Activated CD8-positive, alpha-beta memory T cell treated with anti-CD3 and anti-CD28 coated beads for 48 hours (primary cell): ENCODE measurements around the gene NEDD4L.

Experiments
- DNase-seq, 3 experiments: peaks; one replicate each; pipeline ENCODE4 v3.0.0-alpha.2; 2020; ENCODE audit warnings: low read depth in 2 of 3, low spot score in 2 of 3

Gene NEDD4L

DNA sequence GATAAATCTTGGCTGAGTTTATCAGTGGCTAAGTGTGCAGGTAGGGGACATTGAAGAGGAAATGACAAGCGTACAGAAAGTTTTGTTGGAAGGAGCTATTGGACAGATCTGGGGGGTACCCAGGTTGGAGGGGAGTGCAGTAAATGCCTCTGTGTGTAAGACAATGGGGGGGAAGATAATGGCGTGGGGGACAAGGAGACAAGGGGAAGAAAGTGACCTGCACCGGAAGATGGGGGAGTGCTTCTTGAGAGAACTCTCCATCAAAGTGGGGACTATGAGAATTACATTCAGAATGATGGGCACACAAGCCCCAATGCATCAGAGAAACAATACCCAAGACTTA, 394.9 kb downstream of the NEDD4L start:
- no peak for DNase-seq

DNA sequence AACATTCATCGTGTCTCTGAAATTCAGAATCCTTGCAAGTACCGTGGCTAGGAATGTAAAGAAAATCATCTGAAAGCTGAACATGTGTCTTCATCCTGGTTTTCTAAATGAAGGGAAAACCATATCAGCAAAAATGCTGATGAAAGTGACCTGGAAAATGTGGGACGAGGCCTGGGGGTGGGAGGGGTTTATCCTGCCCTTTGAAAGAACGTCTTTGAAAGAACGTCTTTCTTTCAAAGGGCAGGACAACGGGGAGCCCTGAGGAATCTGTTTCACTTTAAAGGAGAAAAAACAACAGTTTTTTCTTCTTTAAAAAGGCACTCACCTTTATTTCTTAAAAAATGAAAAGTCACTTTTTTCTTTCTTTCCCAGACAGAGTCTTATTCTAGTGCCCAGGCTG, 399.6 kb downstream of the NEDD4L start:
- DNase-seq, result no peak

DNA sequence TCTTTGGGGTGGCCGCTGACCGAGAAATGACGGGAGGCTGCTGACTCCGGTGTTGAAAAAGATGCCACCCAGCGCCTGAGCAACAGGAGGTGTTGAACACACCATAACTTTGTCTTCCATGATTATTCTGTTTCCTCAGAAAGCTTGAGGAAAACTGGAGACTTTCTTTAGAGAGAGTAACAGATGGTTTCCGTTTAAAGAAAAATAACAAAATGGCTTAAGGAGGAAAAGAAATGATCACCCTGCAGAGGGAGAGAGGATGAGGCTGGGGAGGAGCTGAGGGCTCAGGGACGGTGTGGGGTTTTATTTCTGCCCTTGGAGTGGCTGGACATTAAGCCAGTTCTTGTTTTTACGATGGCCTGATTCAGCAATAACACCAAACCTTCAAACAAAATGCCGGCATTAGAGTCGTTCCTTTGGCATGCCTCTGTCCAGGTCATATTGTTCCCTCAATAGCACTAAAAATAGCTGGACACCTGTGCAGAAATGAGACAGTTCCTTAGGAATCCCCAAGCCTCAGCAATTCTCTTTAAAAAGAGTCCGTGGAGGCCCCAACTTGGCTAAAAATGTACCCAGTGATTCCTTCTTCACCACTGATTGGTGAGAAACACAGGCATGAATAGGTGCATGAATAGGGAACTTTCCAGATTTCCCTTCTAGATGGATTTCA, 402.5 kb downstream of the NEDD4L start:
- DNase-seq, result no peak

DNA sequence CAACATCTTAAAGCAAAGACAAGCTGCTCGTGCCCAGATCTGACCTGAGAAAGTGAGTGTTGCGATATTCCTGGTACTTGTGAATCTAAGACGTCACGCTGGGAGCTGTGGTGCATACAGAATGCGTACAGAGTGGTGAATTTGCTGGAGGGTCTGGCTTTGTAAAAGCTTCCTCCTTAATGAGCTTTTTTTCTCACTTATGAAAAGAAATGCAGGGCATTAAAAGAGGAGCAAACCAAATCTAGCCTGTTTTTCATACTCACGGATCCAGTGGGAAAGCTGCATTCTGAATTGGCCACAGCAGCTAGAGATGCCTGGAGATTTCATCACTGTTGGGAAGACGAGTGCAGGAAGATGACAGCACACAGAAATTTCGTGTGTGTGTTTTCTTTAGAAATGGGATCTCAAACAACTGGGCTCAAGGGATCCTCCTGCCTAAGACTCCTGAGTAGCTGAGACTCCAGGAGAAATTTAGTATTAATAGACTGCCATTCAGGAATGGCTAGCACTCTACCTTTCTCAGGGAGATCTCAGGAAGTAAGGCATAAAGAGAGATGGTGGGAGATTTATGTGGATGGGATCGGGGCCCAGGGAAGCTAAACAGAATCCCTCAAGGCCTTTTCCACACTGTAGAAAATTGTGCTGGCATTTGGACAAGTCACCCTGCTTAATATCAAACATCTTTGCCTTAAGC, 403.5 kb downstream of the NEDD4L start:
- DNase-seq, result no peak

DNA sequence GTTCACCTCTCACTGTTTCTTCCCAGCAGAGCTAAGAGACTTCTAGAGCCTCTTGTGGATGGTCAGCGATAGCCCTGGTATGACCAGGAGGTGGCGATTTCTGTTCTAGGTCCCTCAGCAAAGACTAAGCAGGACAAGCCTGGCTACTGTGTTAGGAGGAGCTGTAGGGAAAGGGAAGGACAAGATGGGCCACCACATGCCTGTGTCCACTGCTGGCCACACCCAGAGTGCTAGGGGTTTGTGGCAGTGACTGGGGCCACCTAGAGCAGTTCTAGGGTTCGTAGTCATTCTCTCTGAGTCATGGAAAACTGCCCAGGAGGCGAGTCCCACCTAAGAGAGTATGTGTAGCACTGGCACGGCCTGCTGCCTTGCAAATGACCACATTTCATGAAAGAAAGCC, 405.4 kb downstream of the NEDD4L start:
- DNase-seq, result no peak
